ENCODE measurements around the gene RNF224.

GRCh38 chr9:137181680-137182079, 45.6 kb upstream of the RNF224 start:
- no peak for TF ChIP-seq CTCF (IDR thresholded peaks at IDR 0.05; ENCODE audit: borderline replicate concordance, extremely low read depth, low read length, poor library complexity, severe bottlenecking)
- TF ChIP-seq EZH2 (IDR thresholded peaks at IDR 0.05; ENCODE audit: borderline replicate concordance, low read depth, low read length, severe bottlenecking) = no peak

All from DND-41 (cell line).